ENCODE data around the gene WDR83.
"Not testable (repeated sequence)": the region's sequence is repeated elsewhere in the genome, so short reads cannot be mapped to it uniquely, and the experiment has no call there.

The WDR83 gene, protein sequence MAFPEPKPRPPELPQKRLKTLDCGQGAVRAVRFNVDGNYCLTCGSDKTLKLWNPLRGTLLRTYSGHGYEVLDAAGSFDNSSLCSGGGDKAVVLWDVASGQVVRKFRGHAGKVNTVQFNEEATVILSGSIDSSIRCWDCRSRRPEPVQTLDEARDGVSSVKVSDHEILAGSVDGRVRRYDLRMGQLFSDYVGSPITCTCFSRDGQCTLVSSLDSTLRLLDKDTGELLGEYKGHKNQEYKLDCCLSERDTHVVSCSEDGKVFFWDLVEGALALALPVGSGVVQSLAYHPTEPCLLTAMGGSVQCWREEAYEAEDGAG

DNA sequence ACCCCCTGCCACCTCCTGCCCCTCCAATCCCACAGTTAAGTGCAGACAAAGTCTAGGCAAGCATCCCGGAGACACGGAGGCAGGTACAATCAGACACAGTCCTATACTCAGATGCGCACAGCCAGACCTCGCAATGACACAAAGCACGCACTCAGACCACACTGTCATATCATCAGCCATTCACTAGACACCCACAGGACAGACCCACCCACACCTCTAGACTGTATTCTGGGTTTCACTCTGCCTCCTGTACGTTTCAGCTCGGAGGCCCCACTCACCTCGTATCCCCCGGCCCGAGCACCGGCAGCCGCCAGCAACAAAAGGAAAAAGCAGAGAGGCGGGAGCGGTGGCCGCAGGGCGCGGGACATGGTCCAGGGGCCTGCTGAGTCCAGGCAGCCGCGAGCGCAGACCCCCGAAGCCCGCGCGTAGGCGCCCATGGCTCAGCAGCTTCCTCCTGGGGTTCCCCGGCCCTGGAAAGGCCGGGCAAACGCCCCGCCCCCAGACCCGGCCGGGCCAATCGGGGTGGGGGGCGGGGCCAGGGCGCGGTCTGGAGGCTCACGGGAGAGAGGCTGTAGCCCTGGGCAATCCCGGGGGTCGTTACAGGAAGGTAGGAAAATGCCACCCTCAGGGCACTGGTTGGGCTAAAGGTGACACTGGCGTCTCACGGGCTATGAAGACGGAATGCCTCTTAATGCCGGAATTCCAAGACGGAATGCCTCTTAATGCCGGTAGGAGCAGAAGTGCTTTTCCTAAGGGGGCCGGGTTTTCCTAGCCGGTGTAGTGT is at the start of gene WDR83, which contains the start of gene MAN2B1:
Gene WDR83 (plus strand): TSS at position 543 of the 784 bp plus-strand sequence. CDS start 2,984 bp downstream, outside the sequence.
Gene MAN2B1 (minus strand): TSS at position 478 of the 784 bp plus-strand sequence. CDS start 41 bp downstream, at position 437.
- peak; percentile 85 for DNase-seq
- peaks cover 30% of the 10 kb centered on the region for H3K36me3 Mint-ChIP-seq
- H3K9me3 Mint-ChIP-seq: no peaks in the 10 kb centered on the region
- CTCF ChIA-PET: interaction anchor here (0.7 to 2.0 kb wide), 4 partner anchors 10 to 102 kb away, joined by 3 to 13 read pairs (median 4); no protein-coding TSS in a partner anchor
- no peaks in the 10 kb centered on the region for H3K27me3 Mint-ChIP-seq
- peak within 1 kb of the TSS; percentile 82 for H3K4me3 Mint-ChIP-seq
- peaks cover 62% of the 10 kb centered on the region for H3K4me1 Mint-ChIP-seq
- H3K27ac Mint-ChIP-seq: peak within 1 kb of the TSS; percentile 81

DNA sequence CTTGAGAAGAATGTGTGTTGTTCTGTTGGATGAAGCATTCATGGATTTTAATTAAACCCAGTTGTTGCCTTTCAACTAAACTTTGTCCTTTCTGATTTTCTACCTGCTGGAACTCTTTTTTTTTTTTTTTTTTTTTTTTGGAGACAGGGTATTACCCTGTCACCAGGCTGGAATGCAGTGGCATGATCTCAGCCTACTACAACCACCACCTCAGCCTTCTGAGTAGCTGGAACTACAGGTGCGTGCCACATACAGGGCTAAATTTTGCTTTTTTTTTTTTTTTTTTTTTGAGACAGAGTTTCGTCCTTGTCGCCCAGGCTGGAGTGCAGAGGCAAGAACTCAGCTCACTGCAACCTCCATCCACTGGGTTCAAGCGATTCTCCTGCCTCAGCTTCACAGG is 49.0 kb upstream of the WDR83 start:
- CTCF ChIA-PET: no interaction called here
- DNase-seq: no peak
- Mint-ChIP-seq H3K36me3 (peaks cover 64% of the 10 kb centered on the region), H3K27ac (no peak overlapping the region), H3K27me3 (no peaks in the 10 kb centered on the region), H3K4me1 (peaks cover 43% of the 10 kb centered on the region), H3K4me3 (no peak overlapping the region), H3K9me3 (peaks cover 7% of the 10 kb centered on the region)

DNA sequence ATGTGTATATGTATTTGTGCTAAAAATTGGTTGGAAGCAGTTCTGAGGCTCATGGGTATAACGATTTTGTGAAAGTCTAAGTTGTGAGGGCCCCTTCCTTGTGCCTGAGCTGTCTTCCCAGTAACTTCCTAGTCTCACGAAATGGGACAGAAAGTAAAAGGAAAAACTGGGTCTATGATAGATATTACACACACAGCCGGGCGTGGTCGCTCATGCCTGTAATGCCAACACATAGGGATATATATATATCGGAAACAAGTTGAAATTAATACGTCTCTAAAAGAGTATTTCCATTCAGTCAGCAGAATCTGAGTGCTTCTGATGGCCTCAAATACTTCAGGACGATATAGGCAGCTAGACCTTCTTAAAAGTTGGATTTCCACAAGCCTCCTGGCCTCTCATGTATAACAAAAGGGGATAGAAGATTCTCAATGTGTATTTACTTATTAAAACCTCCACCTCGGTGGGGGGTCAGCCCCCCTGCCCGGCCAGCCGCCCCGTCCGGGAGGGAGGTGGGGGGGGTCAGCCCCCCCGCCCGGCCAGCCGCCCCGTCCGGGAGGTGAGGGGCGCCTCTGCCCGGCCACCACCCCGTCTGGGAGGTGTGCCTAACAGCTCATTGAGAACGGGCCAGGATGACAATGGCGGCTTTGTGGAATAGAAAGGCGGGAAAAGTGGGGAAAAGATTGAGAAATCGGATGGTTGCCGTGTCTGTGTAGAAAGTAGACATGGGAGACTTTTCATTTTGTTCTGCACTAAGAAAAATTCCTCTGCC is 45.2 kb upstream of the WDR83 start:
- peaks cover 12% of the 10 kb centered on the region for H3K4me1 Mint-ChIP-seq
- DNase-seq, H3K9me3 Mint-ChIP-seq, H3K4me3 Mint-ChIP-seq, H3K27ac Mint-ChIP-seq, H3K27me3 Mint-ChIP-seq, CTCF ChIA-PET: not testable (repeated sequence)
- H3K36me3 Mint-ChIP-seq: peaks cover 63% of the 10 kb centered on the region

DNA sequence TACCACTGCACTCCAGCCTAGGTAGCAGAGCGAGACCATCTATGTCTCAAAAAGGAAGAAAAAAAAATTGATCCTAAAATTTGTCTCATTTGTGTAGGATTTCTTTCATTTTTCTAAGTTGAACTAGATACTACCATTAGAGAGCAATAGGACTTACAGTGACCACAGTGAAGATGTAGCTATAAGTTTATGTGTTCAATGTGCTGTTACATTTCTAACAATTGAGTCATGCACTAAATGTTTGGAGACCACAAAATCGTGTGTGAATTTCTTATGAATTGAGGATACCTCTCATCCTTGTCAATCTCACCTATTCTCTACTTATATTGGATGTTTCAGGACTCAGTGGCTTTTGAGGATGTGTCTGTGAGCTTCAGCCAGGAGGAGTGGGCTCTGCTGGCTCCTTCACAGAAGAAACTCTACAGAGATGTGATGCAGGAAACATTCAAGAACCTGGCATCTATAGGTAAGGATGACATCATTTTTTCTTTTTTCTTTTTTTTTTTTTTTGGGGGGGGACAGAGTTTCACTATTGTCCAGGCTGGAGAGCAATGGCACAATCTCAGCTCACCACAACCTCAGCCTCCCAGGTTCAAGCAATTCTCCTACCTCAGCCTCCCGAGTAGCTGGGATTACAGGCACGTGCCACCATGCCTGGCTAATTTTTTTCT is 43.1 kb upstream of the WDR83 start:
- Mint-ChIP-seq H3K36me3 (peaks cover 70% of the 10 kb centered on the region), H3K27me3 (no peaks in the 10 kb centered on the region), H3K27ac (no peak overlapping the region), H3K9me3 (peaks cover 22% of the 10 kb centered on the region), H3K4me3 (no peak overlapping the region), H3K4me1 (peaks cover 8% of the 10 kb centered on the region)
- CTCF ChIA-PET: interaction anchor here (1.6 kb wide), 1 partner anchor 10 kb away, joined by 6 read pairs; no protein-coding TSS in a partner anchor
- DNase-seq: no peak

DNA sequence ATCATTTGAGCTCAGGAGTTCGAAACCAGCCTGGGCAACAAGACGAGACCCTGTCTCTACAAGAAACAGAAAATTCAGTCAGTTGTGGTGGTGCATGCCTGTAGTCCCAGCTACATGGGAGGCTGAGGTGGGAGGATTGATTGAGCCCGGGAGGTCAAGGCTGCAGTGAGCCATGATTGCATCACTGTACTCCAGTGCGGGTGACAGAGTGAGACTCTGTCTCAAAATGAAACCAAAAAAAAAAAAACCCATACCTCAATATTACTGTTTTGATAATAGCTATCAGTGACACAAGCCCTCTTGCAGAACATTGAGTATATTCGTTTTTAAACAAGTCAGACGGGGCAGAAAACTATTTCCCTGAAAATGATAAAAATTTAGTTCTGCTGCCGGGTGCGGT is 39.6 kb upstream of the WDR83 start:
- peaks cover 80% of the 10 kb centered on the region for H3K36me3 Mint-ChIP-seq

DNA sequence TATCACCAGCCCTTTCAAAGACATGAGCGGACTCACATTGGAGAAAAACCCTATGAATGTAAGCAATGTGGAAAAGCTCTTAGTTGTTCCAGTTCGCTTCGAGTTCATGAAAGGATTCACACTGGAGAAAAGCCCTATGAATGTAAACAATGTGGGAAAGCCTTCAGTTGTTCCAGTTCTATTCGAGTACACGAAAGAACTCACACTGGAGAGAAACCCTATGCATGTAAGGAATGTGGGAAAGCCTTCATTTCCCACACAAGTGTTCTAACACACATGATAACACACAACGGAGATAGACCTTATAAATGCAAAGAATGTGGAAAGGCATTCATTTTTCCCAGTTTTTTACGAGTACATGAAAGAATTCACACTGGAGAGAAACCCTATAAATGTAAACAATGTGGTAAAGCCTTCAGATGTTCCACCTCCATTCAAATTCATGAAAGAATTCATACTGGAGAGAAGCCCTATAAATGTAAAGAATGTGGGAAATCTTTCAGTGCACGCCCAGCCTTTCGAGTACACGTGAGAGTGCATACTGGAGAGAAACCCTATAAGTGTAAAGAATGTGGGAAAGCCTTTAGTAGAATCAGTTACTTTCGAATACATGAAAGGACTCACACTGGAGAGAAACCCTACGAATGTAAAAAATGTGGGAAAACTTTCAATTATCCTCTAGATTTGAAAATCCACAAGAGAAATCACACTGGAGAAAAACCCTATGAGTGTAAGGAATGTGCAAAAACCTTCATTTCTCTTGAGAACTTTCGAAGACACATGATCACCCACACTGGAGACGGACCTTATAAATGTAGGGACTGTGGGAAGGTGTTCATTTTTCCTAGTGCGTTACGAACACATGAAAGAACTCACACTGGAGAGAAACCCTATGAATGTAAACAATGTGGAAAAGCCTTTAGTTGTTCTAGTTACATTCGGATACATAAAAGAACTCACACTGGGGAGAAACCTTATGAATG is 38.3 kb upstream of the WDR83 start:
- Mint-ChIP-seq H3K9me3 (peaks cover 38% of the 10 kb centered on the region), H3K4me1 (no peaks in the 10 kb centered on the region), H3K36me3 (peaks cover 79% of the 10 kb centered on the region), H3K4me3 (no peak overlapping the region), H3K27ac (peak overlapping the region; percentile 1), H3K27me3 (no peaks in the 10 kb centered on the region)
- CTCF ChIA-PET: no interaction called here
- no peak for DNase-seq

More for the DNA sequence above, 39.6 kb upstream of the WDR83 start:
- H3K9me3 Mint-ChIP-seq: peaks cover 38% of the 10 kb centered on the region
- no peak overlapping the region for H3K4me3 Mint-ChIP-seq
- H3K27me3 Mint-ChIP-seq: no peaks in the 10 kb centered on the region
- CTCF ChIA-PET: no interaction called here
- peaks cover 2% of the 10 kb centered on the region for H3K4me1 Mint-ChIP-seq
- DNase-seq: no peak
- H3K27ac Mint-ChIP-seq: no peak overlapping the region

DNA sequence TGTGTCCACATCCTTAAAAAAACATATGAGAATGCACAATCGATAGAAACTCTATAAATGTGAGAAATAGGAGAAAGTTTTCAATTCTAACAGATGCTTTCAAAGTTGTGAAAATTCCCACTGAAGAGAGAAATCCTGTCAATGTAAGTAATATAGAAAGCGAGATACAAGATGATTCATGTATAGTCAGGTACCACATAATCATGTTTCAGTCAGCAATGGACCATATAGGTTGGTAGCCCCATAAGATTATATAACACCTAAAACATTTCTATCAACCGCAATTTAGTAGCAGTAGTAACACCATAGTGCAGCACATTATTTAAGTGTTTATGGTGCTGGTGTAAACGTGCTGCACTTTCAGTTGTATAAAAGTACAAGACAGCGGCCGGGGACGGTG is 37.4 kb upstream of the WDR83 start:
- Mint-ChIP-seq H3K27me3 (no peaks in the 10 kb centered on the region), H3K4me1 (no peaks in the 10 kb centered on the region), H3K4me3 (no peak overlapping the region), H3K9me3 (peaks cover 35% of the 10 kb centered on the region), H3K36me3 (peaks cover 82% of the 10 kb centered on the region), H3K27ac (no peak overlapping the region)
- CTCF ChIA-PET: no interaction called here
- no peak for DNase-seq

DNA sequence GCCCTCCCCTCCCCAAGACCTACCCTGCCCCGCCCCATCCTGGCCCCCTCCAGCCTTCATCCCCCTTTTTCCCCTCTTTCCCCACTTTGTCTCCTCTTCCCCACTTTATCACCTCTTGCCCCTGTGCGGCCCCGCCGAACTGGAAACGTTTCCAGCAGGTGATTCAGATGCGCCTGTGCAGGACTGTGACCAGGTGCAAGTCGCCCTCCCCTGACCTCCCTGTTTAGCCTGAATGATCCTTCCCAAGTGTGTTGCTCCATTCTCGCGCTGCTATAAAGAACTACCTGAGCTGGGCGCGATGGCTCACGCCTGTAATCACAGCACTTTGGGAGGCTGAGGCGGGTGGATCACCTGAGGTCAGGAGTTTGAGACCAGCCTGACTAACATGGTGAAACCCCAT is 30.0 kb upstream of the WDR83 start:
- peaks cover 28% of the 10 kb centered on the region for H3K4me1 Mint-ChIP-seq
- no peak overlapping the region for H3K4me3 Mint-ChIP-seq
- H3K9me3 Mint-ChIP-seq: peaks cover under 1% of the 10 kb centered on the region
- DNase-seq: no peak
- H3K27ac Mint-ChIP-seq: no peak overlapping the region
- CTCF ChIA-PET: no interaction called here
- peaks cover 4% of the 10 kb centered on the region for H3K27me3 Mint-ChIP-seq
- H3K36me3 Mint-ChIP-seq: peaks cover 35% of the 10 kb centered on the region

DNA sequence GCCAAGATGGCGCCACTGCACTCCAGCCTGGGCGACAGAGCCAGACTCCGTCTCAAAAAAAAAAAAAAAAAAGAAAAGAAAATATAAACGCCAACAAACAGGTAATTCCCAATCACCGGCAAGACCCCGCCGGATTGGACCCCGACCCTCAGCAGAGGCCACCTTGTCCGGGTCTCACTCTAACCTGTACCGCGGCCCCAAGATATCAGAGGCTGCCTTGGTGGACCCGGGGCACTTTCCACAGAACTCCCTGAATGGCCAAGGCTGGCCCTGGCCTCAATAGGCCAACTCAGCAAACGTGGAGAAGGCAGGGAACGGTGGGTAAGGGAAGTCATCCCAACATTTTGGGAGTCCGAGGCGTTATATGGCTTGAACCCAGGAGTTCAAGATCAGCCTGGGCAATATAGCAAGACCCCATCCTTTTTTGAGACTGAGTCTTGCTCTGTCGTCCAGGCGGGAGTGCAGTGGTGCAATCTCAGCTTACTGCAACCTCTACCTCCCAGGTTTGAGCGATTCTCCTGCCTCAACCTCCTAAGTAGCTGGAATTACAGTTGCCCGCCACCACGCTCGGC is 27.9 kb upstream of the WDR83 start:
- peaks cover 4% of the 10 kb centered on the region for H3K27me3 Mint-ChIP-seq
- H3K4me1 Mint-ChIP-seq: peaks cover 28% of the 10 kb centered on the region
- H3K9me3 Mint-ChIP-seq: no peaks in the 10 kb centered on the region
- H3K36me3 Mint-ChIP-seq: peaks cover 21% of the 10 kb centered on the region
- DNase-seq: no peak
- no peak overlapping the region for H3K27ac Mint-ChIP-seq
- CTCF ChIA-PET: interaction anchor here (0.8 kb wide), 1 partner anchor 25 kb away, joined by 3 read pairs; no protein-coding TSS in a partner anchor
- no peak overlapping the region for H3K4me3 Mint-ChIP-seq

DNA sequence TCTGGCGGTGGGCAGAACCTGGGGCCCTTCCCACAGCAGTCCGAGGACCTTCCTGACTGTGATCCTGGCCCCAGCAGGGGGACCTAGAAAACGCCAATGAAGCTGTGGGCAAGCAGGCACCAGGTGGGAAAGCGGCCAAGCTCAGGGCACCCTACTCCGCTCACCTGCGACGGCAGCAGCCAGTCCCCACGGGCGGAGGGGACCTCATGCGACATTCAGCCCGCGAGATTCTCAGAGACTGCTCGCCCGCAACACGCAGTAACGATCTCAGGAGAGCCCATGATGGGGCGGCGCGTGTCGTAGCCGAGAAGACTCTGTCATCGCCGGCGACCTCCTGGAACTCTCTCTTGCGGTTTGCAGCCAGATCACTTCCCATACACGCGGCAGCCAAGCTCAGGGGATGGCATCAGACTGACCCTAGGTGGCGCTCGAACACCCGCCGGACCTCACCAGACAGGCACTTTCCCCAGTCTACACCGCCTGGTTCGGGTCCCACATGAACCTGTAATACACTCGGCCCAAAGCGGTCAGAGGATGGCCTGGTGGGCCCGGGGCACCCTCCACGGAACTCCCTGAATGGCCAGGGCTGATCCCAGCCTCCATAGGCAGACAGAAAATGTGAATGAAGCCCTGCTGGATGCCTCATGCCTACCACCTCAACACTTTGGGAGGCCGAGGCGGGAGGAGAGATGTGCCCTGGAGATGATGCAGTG is 26.6 kb upstream of the WDR83 start:
- Mint-ChIP-seq H3K4me3 (peak overlapping the region; percentile 51), H3K9me3 (no peaks in the 10 kb centered on the region), H3K27me3 (peaks cover 4% of the 10 kb centered on the region), H3K36me3 (peaks cover 17% of the 10 kb centered on the region), H3K4me1 (peaks cover 24% of the 10 kb centered on the region), H3K27ac (peak overlapping the region; percentile 72)
- DNase-seq: peak; percentile 90
- CTCF ChIA-PET: interaction anchor here (0.7 to 1.8 kb wide), 11 partner anchors 10 to 77 kb away, joined by 3 to 6 read pairs (median 3); partner anchors contain the start of genes MAN2B1, WDR83, ZNF490 and ZNF791

DNA sequence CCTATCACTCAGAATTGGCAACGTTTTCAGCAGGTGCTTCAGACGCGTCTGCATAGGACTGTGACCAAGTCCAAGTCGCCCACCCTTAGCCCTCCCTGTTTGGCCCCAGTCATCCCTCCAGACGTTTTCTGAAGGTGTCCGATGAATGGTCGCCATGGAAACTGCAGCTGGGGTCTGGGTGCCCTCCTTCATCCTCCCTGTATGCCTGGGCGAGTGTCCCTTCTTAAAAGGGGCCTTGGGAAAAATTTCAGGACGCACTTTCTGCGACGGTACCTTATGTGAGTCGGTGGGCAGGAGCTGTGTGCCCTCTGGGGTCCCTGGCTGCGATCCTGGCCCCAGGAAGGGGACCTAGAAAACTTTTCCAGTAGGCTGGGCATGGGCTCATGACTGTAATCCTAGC is 25.2 kb upstream of the WDR83 start:
- no peak for DNase-seq
- CTCF ChIA-PET: no interaction called here
- Mint-ChIP-seq H3K4me1 (peaks cover 18% of the 10 kb centered on the region), H3K9me3 (no peaks in the 10 kb centered on the region), H3K36me3 (peaks cover 18% of the 10 kb centered on the region), H3K27ac (no peak overlapping the region), H3K4me3 (no peak overlapping the region), H3K27me3 (peaks cover 4% of the 10 kb centered on the region)

DNA sequence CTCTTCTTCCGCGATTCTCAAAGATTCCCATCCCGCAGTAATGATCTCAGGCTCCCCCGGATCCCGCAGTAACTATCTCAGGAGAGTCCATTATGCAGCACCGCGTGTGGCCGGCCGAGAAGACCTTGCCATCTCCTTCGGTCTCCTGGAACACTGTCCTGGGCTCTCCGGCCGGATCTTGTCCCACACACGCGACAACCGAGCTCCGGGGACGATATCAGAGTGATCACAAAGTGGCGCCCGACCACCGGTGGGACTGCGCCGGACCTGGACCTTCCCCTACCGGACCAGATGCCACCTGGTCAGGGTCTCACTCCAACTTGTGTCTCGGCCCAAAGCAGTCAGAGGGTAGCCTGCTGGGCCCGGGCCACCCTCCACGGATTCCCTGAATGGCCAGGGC is 24.1 kb upstream of the WDR83 start:
- peaks cover 20% of the 10 kb centered on the region for H3K4me1 Mint-ChIP-seq
- H3K27me3 Mint-ChIP-seq: peaks cover 4% of the 10 kb centered on the region
- H3K9me3 Mint-ChIP-seq: no peaks in the 10 kb centered on the region
- H3K27ac Mint-ChIP-seq: no peak overlapping the region
- no peak overlapping the region for H3K4me3 Mint-ChIP-seq
- DNase-seq: no peak
- H3K36me3 Mint-ChIP-seq: peaks cover 17% of the 10 kb centered on the region
- CTCF ChIA-PET: interaction anchor here (0.7 kb wide), 1 partner anchor 79 kb away, joined by 3 read pairs; no protein-coding TSS in a partner anchor
